Urothelium cell line (cell line): Measurements from ENCODE around the gene ANO2.

Experiments used
- DNase-seq: peaks from one replicate; pipeline ENCODE4 v3.0.0; 2011; ENCODE audit warnings: low spot score, mixed read lengths
- FAIRE-seq: peaks from 2 replicates; lab custom pipeline; 2011; peaks lifted over from hg19 to GRCh38; lab: Jason Lieb, UNC

Gene ANO2

GRCh38 chr12:5633106-5633505 is 312.0 kb downstream of the ANO2 start:
- DNase-seq (no peak), FAIRE-seq (no peak)

GRCh38 chr12:5632453-5632852 is 312.6 kb downstream of the ANO2 start:
- DNase-seq (no peak), FAIRE-seq (no peak)

DNA sequence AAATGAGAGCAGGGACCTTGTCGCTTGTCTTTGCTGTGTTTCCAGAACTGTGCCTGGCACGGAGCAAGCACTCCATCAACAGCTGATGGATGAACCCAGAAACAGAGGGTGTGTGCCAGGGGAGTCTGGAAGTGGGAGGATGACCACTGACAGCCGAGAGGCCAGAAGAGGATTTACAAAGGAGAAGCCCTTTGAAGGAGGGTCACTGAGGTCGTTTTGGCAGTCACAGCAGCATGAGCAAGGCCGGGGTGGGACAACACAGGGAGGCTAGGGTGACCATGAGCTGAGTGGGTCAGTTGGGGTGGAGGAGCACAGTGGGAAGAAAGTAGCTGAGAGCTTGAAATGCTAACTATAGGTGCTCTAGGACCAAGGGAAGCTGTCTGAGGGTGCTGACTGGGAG is 313.6 kb downstream of the ANO2 start:
- no peak for FAIRE-seq

DNA sequence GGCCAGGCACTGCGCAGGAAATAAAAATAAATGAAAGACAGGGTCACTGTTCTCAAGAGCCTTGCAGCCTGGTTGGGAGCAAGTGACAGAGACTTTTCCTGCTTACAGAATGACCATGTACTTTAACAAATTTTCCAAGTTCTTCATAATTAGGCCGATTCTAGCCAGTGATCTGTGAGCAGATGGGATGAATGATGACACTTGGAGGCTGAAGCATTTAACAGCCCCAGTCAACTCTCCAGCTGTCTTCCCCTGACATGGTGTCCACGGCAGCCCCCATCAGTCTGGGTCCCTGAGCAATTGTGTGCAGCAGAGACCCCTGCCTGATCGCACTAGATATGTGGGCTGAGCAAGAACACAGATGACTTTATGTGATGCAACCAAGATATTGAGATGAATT is 314.3 kb downstream of the ANO2 start:
- FAIRE-seq, result no peak
- no peak for DNase-seq

More for the DNA sequence above, 313.6 kb downstream of the ANO2 start:
- DNase-seq, result no peak

DNA sequence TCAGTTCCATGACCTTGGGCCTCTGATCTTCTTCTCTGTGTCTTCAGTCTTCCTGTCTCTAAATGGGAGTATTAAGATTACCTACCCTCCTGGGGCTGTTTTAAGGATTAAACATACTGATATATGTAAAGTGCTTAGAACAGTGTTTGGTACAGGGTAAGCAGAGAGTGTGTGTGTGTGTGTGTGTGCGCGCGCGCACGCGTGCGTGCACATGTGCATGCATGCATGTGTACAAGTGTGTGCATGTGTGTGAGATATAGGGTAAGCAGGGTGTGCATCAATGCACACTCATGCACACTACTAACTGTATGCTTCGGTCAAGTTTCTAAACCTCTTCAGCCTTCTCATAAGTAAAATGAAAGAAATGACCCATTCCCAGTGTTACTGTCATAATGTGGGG is 316.6 kb downstream of the ANO2 start:
- FAIRE-seq (peak; percentile 73), DNase-seq (no peak)

GRCh38 chr12:5627053-5627630 is 317.9 kb downstream of the ANO2 start:
- no peak for FAIRE-seq

GRCh38 chr12:5626151-5626550 is 318.9 kb downstream of the ANO2 start:
- DNase-seq, result no peak
- FAIRE-seq, result no peak

More at GRCh38 chr12:5627053-5627630, 317.9 kb downstream of the ANO2 start:
- no peak for DNase-seq

GRCh38 chr12:5624486-5625272 is 320.4 kb downstream of the ANO2 start:
- peak; percentile 55 for FAIRE-seq
- DNase-seq, result no peak

- FAIRE-seq (no peak), DNase-seq (no peak)
Measured at GRCh38 chr12:5623411-5623810, 321.6 kb downstream of the ANO2 start.

DNA sequence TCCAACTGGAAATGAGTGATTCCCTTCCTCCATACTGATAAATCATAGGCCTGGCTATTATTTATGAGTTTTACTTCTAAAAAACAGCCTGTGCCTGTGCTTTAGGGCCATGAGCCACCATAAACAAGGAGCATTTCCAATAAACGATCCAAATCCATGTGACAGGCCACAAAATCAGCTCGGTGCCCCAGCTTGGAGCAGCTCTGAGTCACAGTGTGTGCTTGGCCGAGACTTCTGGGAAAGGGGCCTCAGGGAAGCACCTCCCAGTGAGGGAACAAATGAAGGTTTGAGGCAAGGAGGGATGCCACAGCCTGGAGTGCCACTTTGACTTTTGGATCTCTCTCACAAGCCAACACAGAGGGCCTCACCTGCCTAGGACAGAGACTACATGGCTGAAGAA is 322.8 kb downstream of the ANO2 start:
- peak; percentile 13 for FAIRE-seq
- no peak for DNase-seq

DNA sequence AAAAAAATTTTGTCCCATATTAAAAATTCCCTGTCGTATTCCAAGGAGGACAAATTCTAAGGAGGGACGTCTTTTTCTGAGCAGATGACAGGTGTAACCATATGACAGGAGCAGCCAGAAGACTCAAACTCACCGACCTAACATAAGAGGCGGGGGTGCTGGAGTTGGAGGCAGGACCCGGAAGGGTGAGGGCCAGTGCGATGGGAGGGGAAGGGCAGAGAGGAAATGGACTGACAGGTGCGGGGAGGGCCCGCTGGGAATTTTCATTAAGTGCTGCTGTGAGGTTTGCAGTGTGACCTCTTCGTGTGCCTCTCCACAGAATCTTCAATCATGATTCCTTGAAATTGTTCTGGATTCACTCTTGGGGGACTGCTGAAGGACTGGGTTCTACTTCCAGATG is 323.7 kb downstream of the ANO2 start:
- DNase-seq (no peak), FAIRE-seq (no peak)

DNA sequence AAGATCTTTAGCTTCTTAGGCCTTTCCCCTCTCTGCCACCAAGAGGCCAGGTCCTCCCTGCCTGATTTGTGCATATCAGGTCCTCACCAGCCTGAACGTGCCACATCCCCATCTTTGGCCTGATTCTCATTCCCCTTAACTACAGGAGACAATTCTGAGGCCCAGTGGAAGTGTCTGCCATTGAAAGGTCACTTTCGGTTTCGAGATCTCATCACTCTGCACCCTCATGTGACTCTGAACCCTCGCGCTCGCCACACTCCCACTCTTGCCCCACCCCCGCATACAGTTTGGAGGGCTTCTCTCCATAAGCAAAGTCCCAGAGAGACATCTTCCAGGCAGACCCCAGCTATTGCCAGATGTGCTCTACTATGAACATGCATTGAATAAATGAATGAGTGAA is 324.2 kb downstream of the ANO2 start:
- FAIRE-seq, result no peak
- no peak for DNase-seq

DNA sequence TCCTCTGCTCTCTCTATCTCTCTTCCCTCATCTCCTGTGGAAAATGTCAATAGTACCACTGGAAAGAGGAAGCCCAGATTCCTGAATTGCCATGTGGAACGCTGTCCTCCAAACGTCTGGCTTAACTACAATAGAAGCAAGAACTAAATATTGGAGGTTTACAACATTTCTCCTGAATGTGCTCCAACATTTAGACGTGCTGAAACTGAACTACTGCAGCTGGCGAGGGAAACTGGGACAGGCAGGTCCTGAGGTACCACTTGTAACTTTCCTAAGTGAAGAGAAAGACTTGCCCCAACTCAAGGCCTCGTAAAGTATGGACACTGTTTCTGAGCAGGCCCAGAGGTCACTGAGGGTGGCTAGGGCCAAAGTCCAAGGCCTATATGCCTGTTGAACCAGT is 325.4 kb downstream of the ANO2 start:
- DNase-seq (no peak), FAIRE-seq (no peak)

DNA sequence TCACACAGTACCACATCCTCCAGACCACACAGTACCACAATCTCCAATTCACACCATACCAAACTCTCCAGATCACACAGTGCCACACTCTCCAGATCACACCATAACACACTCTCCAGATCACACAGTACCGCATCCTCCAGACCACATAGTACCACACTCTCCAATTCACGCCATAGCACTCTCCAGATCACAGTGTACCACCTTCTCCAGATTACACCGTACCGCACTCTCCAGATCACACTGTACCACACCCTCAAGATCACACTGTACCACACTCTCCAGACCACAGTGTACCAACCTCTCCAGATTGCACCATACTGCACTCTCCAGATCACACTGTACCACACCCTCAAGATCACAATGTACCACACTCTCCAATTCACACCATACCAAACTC is 328.2 kb downstream of the ANO2 start:
- DNase-seq, result no peak
- no peak for FAIRE-seq

DNA sequence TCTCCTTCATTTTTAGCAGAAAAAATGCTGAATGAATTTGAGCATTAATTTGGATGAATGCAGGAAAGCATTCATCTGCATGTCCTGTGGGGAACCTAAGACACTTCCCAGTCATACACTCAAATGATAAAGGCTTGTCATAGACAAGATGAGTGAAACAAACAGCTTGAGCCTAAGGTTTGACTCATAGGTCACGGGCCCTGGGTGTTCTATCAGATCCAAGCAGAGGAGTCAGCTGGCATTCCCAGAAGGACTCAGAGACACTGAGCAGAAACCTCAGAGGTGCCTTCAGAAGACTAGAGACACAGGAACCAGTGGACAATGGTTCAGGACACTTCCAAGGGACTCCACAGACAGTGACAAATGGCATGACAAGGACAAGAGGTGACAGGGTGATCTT is 329.3 kb downstream of the ANO2 start:
- FAIRE-seq (no peak), DNase-seq (no peak)

DNA sequence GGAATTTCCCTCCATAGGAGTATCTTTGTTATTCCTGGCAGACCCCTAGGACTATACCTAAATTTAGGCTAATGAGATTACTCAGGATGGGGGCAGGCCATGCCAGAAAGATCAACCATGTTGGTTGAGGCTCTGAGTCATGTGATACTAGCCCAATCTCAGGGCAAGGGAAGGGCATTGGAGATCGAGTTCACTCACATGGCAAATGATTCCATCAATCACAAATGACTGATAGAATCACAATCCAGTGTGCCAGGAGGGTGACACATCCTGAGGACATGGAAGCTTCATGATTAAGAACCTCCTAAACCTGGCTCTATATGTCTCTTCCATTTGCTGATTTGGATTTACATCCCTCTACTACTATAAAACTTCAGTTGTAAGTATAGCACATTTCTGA is 330.8 kb downstream of the ANO2 start:
- FAIRE-seq (peak; percentile 42), DNase-seq (no peak)

DNA sequence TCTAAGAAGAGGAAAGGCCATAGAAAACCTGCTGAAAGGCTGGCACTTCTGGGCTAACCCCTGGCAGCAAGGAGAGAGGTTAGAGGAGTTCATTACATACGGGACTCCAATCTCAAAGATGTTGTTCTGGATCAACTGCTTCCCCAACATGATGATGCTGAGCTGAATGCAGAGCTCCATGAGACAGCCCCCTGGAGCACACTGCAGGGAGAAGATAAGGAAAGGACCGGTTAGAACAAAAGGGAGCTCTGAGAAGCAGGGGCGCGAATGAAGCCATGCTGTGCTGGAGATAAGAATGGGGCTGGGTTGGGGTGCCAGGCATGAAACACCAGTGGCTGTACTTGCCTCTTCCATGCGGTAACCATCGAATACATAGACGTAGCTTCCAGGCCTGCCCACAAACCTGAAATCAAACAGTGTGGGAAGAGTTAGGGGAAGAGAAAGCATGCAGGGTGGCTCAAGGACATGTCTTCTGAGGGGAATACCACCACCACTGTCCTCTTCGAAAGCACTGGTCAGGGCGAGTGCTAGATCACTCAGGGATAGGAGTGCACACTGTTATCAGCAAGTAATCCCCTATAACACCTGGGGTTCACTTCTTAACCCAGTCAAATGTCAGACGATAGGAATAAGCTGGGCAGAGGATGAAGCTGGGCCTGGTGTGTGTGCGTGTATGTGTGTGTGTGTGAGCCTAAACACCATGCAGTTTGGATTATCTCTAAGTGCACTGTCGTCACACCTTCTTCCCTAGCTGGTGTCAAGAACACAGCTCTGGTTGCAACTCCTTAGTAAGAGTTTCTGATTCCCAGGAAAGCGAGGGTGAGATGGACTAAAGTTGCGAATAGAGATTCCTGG is 332.3 kb downstream of the ANO2 start:
- DNase-seq (no peak), FAIRE-seq (peak; percentile 84)

- DNase-seq, result no peak
Measured at GRCh38 chr12:5611162-5611561, 333.9 kb downstream of the ANO2 start.

GRCh38 chr12:5599378-5599777 is 345.7 kb downstream of the ANO2 start:
- FAIRE-seq (no peak), DNase-seq (no peak)

More at GRCh38 chr12:5611162-5611561, 333.9 kb downstream of the ANO2 start:
- FAIRE-seq, result no peak

GRCh38 chr12:5593998-5594397 is 351.1 kb downstream of the ANO2 start:
- FAIRE-seq, result no peak

GRCh38 chr12:5593086-5593485 is 352.0 kb downstream of the ANO2 start:
- FAIRE-seq (no peak), DNase-seq (no peak)

More at GRCh38 chr12:5593998-5594397, 351.1 kb downstream of the ANO2 start:
- DNase-seq, result no peak

DNA sequence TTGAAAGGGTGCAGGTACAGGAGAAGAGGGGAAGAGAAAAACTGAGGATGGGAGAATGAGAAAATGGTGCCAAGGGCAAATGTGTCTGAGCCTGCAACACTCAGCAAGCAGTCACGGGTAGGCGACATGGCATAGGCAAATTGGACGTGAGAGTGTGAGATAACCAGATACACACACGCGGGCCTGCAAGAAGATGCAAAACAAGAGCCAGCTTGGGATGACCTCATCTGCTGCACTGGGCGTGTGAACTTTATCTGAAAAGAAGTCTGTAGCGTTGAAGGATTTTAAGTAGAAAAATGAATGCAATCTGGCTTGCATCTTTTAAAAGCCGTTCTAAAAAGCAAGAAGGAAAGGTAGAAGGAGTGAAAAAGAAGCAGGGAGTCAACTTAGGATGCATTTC is 352.7 kb downstream of the ANO2 start:
- no peak for DNase-seq
- no peak for FAIRE-seq
